NCI-H1092 treated with DMSO at 0.1 percent for 48 hours (cell line): ENCODE measurements around the gene CHST2.

ENCODE experiments used
- DNase-seq: peaks from one replicate; lab custom pipeline; 2025; lab: John Stamatoyannopoulos, UW

Gene CHST2

GRCh38 chr3:143099210-143099609, 20.4 kb upstream of the CHST2 start:
- no peak for DNase-seq

DNA sequence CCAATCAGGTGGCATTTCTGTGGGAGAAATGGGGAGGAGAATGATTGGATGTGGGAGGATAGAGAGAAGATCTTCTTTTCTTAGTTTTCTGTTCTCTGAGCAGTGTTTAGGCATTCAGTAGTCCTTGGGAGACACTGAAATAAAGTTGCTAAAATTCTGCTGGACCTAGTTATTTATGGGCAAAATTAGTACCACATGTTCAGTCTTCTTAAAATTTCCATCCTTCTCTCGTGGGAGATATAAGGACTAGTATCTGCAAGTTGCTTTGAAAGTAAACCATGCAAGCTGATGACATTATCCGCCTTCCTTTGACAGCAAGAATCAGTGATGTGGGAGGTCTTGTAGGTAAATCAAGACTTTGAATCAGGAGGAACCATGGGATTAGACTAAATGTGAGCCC, 19.9 kb upstream of the CHST2 start:
- DNase-seq: no peak

DNA sequence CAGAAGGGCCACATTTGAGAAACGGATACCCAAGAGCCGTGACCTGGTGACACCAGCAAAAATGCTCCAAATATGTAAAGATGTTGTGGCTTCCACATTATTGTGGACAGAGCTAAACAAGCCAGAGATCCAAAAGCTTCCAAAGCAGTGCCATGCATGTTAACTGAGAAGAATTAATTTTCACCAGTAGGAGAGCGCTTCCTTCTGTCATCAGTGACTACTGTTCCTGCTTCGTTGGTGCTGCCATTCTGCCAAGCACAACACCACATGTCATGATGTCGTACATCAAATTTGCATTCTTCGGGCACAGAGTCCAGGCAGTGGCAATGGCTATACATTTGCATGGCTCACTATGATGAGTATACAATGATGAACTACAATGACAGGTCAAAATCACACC, 19.1 kb upstream of the CHST2 start:
- no peak for DNase-seq

GRCh38 chr3:143101792-143102381, 17.7 kb upstream of the CHST2 start:
- no peak for DNase-seq

DNA sequence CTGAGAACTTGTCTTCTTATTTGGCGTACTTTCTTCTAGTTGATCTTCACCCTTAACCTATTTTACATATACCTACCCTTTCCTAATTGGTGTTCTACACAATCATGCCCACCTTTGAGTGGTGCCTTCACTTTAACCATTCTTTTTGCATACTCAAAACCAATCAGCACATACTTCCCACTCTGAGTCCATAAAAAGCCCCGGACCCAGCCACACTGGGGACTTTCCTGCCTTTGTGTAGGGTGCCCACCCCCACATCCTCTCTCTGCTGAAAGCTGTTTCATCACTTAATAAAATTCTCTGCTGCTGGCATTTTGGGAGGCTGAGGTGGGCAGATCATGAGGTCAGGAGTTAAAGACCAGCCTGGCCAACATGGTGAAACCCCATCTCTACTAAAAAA, 15.9 kb upstream of the CHST2 start:
- no peak for DNase-seq

DNA sequence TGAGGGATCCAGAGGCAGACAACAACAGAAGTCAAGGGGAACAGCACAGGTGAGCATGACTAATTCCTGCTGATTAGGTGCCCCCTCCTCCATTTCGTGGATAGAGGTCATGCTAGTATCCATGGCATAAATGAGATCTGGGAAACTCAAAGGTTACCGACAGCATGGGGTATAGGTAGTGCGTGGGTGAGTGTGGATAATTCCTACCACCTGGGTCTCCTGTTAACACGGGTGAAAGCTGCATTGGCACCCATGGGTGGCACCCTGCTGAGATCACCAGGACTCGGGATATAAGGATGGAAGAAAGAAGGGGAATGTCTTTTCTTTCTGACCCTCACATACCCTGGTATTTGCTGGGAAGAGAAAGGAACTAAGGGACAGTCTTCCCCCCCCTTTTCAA, 14.4 kb upstream of the CHST2 start:
- no peak for DNase-seq

- DNase-seq: no peak
Observed at GRCh38 chr3:143109861-143110260, 9.7 kb upstream of the CHST2 start.

- no peak for DNase-seq
Observed at GRCh38 chr3:143110371-143110770, 9.2 kb upstream of the CHST2 start.

GRCh38 chr3:143118630-143119008, 952 bp upstream of the CHST2 start:
- no peak for DNase-seq

DNA sequence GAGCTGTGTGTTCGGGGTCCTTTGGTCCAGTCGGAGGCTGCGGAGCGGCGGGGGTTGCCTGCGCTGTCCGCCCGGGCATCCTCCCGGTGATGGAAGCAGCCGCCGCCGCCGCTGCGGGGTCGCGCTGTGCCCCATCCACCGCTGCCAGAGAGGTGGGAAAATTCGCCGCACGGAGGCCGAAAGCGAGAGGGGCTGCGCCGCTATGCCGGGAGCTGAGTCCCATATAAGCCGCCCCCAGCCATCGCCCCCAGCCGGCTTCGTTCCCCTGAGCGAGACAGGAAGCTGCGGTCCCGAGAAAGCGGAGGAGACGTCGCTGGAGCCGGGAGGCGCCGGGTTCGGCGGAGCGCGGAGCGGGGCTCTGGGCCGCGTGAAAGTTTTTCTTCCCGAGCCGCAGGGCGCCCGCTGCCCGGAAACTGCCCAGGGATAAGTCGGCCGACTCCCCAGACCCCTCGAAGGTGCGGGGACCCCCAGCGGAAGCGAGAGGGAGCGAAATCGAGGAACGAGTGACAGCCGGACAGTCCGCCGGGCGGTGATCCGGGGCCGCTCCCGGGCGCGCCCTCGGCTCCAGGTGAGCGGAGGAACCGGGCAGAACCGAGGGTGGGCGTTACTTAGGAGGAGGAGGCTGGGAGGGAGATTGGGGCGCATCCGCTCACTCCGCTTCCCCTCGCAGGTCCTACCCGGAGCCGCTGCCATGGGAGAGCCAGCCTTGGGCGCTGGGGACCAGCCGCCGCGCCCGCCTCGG, 574 bp downstream of the CHST2 start:
- no peak for DNase-seq

DNA sequence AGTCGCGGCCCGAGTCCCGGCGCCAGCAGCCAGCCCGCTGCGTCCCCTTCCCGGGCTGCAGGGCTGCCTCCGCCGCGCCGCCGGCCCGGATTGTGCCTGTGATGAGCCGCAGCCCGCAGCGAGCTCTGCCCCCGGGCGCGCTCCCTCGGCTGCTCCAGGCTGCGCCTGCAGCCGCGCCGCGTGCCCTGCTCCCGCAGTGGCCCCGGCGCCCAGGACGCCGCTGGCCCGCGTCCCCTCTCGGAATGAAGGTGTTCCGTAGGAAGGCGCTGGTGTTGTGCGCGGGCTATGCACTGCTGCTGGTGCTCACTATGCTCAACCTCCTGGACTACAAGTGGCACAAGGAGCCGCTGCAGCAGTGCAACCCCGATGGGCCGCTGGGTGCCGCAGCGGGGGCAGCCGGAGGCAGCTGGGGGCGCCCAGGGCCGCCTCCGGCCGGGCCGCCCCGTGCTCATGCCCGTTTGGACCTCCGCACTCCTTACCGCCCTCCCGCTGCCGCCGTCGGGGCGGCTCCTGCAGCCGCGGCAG, 1.2 kb downstream of the CHST2 start:
- DNase-seq: no peak

DNA sequence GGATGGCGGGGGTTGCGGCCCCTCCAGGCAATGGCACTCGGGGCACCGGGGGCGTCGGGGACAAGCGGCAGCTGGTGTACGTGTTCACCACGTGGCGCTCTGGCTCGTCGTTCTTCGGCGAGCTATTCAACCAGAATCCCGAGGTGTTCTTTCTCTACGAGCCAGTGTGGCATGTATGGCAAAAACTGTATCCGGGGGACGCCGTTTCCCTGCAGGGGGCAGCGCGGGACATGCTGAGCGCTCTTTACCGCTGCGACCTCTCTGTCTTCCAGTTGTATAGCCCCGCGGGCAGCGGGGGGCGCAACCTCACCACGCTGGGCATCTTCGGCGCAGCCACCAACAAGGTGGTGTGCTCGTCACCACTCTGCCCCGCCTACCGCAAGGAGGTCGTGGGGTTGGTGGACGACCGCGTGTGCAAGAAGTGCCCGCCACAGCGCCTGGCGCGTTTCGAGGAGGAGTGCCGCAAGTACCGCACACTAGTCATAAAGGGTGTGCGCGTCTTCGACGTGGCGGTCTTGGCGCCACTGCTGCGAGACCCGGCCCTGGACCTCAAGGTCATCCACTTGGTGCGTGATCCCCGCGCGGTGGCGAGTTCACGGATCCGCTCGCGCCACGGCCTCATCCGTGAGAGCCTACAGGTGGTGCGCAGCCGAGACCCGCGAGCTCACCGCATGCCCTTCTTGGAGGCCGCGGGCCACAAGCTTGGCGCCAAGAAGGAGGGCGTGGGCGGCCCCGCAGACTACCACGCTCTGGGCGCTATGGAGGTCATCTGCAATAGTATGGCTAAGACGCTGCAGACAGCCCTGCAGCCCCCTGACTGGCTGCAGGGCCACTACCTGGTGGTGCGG, 1.9 kb downstream of the CHST2 start:
- no peak for DNase-seq

DNA sequence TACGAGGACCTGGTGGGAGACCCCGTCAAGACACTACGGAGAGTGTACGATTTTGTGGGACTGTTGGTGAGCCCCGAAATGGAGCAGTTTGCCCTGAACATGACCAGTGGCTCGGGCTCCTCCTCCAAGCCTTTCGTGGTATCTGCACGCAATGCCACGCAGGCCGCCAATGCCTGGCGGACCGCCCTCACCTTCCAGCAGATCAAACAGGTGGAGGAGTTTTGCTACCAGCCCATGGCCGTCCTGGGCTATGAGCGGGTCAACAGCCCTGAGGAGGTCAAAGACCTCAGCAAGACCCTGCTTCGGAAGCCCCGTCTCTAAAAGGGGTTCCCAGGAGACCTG, 2.5 kb downstream of the CHST2 start:
- DNase-seq: no peak

GRCh38 chr3:143122608-143123352, 3.2 kb downstream of the CHST2 start:
- DNase-seq: no peak

GRCh38 chr3:143123353-143123984, 3.9 kb downstream of the CHST2 start:
- DNase-seq: no peak

DNA sequence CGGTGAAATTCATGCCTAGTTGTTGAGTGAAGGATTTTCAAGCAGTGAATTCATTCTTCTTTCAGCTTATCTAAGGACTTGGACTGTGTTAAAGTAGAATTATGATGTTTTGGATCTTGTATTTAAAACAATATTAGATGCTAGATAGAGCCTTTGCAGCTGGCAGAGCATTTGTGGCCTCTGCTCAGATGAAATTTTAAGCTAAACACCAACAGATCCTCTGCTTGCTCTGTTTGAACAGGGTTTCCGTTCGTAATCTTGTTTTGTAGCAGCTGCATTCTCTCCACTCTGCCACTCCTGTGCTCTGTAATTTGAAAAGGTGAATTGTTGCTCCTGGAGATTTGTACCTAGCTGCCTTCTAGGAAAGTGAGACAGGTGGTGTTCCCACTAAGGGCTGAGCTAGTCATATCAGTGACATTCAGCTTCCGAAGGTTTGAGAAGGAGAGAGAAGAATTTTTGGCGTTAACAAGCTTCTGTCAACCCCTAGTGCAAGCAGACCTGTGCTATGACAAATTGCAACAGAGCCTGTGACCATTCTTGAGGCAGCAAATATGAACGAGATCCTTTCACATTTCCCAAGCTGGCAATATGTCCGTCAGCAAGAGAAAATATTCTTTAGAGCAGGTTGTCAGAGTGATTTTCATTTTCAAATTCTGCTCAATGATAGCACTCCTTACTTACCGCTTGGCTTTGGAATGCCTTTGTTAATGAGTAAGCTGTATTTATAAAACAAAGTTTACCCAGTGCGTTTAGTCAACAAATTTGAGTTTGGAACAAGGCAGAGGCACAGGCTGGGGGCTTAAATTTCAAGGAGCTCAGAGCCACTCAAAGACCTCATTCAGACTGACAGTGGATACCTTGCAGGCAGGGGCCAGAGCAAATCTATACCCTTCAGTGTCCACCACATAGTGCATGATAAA, 5.3 kb downstream of the CHST2 start:
- DNase-seq: no peak

DNA sequence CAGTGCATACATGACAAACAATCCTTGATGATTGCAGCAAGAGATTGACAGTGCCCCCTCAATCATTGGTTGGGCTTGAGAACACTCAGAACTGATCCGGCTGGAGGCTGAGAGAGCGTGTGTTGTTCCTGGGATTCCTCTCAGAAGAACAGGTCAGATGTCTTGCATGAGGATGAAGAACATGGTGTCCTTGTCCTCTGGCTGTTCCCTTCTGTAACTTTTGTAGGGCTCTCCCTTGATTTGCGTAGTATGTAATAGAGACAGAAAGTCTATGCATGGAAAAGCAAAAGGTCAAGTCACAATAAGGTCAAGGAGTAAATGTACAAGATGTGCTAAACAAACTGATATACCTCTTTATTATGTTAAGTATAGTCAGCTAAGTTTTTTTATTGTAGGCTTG, 8.2 kb downstream of the CHST2 start:
- DNase-seq: no peak

DNA sequence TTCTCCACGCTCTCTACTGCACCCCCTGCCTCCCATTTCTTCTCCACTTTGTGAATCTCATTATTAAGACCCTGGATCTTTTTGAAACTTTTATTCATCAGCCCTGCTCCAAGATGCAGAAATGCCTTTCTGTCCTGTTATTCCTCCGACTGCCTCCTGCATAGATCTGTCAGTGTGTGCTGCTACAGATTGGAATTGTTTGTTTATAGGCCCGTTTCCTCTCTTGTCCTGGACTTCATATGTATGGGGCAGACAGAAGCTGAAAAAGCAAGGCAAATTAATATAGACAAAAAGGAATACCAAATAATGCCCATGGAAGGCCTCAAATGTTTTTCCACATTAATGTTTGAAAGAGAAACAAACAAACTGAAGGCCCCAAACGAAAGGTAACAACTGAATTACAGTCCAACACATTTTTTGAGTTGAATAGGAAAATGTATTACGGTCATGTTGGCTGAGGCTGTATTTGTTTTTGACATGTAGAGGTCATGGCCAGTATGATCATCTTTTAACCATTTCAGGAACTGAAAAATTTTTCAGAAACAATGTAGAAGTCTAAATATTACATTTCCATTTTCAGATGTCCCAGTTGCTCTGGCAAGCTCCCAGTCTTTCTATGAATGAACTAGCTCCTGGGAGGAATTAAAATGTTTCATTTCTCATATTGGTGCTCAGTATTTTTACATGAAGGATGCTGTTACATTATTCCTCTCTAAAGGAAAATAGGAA, 8.8 kb downstream of the CHST2 start:
- DNase-seq: no peak

DNA sequence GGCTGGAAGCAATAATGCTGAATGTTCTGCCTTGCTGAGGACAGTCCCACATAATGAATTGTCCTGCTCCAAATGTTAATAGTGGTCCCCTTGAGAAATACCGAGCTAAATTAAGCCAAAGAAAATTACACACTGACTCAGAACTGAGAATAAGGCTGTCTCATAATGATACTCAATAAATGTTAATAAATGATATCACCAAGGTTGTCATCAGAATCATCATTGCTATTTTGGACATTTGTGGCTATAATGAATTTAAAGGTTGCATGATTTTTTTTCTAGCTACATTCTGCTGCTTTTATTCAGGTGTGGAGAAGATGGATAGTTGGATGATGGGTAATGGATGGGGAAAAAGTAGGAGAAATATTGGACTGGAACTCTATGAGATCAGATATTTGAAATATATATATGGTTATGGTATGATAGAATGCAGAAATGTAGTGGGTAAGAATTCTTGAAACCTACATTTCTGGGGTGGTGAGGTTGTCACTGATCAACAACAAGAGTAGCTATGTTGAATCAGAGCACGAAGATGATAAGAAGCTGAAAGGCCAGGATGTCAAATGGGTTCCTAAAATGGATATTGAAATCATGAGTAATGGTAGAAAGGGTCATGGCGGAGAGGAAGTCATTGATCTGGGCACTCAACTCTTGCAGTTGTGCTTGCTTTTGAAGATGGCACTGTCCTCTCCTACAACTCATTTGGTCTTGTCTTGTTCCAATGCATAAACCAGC, 12.8 kb downstream of the CHST2 start:
- no peak for DNase-seq
